Anterior cingulate cortex (tissue), 58 donors: Measurements from ENCODE around the gene CALU.
A peak's percentile ranks its signal among the peaks of the same experiment; 100 is the strongest.

Experiments
- DNase-seq, 58 donors: peaks; one replicate each; lab custom pipeline; 2025; lab: John Stamatoyannopoulos, UW

Gene CALU

GRCh38 chr7:128739048-128739962 is at the start of gene CALU:
Gene CALU, plus strand, starts transcription at chr7:128739359. Its CDS starts 9,225 bp downstream, at chr7:128748584.
- peak; percentile 75 to 98 (median 94) for DNase-seq

- no peak for DNase-seq
These were observed 47.9 kb upstream of the CALU start for GRCh38 chr7:128691227-128691626.

DNA sequence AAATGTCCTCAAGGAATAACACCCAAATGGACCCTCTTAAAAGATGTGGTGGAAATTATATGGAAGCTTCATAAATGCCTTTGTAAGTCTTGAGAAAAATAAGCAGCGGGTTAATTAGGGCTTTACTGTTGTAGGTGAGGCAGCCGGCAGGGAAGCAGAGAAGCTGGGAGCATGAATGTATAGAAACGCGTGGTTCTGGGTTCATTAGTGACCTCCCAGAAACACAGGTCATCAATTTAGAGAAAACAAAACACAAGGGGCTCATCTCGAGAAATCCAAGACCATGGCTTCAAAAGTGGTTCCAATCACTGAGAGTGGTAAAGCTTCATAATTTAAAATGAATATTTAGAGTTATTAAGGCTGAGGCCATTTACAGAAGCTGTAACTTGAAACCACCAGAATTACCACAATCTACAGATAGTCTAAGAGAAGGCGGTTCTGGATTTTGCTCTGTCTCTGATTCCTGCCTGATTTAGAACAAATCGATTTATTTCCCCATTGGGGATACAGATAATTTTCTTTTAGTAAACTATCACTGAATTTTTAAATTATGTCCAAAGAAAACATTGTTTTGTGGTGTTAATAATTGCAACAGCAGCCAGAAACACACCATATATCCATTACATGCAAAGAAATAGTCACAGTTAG is 46.4 kb upstream of the CALU start:
- DNase-seq, result no peak

GRCh38 chr7:128693373-128694015 is 45.7 kb upstream of the CALU start:
- peak in 1 of 58 donors; percentile 1 for DNase-seq

GRCh38 chr7:128694738-128695137 is 44.4 kb upstream of the CALU start:
- no peak for DNase-seq

- DNase-seq, result peak in 11 of 58 donors; percentile 2 to 43 (median 12)
These were observed 41.8 kb upstream of the CALU start for GRCh38 chr7:128697302-128697905.

DNA sequence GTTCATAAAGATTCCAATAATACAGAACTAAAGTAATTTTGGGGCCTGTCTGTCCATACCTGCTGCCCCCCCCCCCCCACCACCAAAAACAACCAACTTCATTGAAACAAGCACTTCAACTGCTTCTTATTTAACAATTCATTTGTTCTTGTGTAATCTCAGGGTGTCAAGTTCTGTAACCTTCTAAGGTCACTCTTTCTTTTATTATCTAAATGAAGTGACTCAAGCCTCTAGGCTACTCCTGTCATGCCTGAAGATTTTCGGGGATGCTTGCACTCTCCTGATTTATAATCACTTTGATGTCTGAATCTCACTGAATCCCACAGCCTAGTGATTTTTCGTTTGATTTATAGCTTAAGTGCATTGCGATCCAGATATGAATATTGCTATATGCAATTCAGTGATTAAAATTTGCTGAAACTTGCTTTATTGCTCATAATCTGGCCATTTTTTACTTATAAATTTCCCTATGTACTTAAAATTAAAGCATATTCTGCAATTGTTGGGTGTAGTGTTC is 39.9 kb upstream of the CALU start:
- DNase-seq, result no peak

DNA sequence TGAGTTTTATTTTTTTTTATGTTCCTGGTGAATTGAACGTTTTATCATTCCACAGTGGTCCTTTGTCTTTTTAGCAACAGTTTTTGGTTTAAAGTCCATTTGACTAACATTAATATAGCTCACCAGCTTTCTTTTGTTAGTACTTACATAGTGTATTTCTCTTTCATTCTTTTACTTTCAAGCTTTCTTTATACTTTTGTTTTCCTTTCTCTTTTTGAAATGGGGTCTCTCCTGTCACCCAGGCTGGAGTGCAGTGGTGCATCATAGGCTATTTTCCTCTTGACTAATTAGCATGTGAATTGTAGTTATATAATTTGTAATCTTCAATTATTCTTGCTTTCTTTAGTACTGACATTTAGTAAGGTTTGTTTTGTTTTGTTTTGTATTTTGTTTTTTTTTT is 39.3 kb upstream of the CALU start:
- no peak for DNase-seq

GRCh38 chr7:128701062-128701785 is 37.9 kb upstream of the CALU start:
- no peak for DNase-seq

- no peak for DNase-seq
These were observed 35.4 kb upstream of the CALU start for GRCh38 chr7:128703609-128704241.

GRCh38 chr7:128705891-128706333 is 33.2 kb upstream of the CALU start:
- DNase-seq, result no peak

- DNase-seq, result no peak
These were observed 31.4 kb upstream of the CALU start for GRCh38 chr7:128707752-128708151.

- DNase-seq, result no peak
These were observed 30.9 kb upstream of the CALU start for GRCh38 chr7:128708235-128708634.

GRCh38 chr7:128708824-128709223 is 30.3 kb upstream of the CALU start:
- DNase-seq, result no peak

DNA sequence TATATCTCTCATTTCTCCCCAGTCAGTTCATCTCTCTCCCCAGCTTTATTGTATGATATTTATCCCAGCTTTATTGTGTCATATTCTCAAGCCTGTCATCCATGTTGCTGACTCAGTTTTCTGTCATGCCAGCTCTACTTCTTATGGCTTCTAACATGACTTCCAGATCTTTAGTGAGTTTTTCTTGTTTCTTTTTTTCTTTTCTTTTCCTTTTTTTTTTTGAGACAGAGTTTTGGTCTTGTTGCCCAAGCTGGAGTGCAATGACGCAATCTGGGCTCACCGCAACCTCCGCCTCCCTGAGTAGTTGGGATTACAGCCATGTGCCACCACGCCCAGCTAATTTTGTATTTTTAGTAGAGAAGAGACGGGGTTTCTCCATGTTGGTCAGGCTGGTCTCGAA is 28.7 kb upstream of the CALU start:
- no peak for DNase-seq

- DNase-seq, result no peak
These were observed 25.4 kb upstream of the CALU start for GRCh38 chr7:128713794-128714193.

DNA sequence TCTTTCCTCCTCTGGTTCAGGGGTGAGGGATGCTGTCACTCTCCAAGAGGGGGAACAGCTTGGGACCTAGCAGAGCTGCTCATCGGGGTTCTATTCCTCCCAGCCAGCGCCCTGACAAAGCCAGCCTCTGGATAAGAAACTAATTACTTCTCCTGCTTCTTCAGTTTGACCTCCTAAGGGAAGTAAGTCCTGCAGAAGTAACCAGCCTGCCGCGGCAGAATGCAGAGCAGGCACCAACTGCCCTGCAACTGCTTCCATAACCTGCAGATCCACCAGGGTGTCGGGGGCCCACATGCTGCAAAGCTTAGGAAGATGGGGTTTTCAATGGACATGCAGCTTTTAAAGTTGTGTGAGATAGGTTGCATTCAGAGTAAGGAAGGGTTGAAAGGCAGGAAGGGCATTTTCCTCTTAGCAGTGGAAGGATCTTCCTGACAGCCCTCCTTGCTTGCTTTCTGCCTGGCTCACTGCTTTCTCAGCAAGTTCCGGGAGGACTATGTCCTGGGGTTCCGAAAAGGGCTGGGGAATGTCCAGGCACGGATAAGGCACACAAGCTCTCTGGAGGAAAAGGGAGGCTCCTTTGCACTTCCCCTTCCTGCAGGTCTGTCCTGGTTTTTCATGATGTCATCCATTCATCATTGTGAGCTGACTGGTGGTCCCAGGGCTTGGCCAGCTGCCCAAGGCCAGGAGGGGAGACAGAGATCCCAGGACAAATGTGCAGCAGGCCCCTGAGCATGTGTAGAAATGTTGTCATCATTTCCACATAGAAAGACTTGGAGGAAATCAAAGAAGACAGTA is 24.3 kb upstream of the CALU start:
- DNase-seq, result no peak

GRCh38 chr7:128718967-128719642 is 20.1 kb upstream of the CALU start:
- no peak for DNase-seq
